GM12875 (cell line): Measurements from ENCODE around the gene DAB1.

Experiments
- H3K4me3 ChIP-seq: one replicate; pipeline ENCODE4 v1.5.1; 2011; ENCODE audit warnings: low read depth, low read length, control low read depth
- CTCF ChIP-seq: IDR thresholded peaks from 2 replicates; pipeline ENCODE4 v1.5.1; 2011; ENCODE audit warnings: low read depth, mild to moderate bottlenecking, control low read depth, inconsistent platforms, low read length, moderate library complexity, borderline replicate concordance; ENCODE audit not compliant: insufficient read depth

The DAB1 gene

GRCh38 chr1:57363643-57364042 is 60.2 kb downstream of the DAB1 start:
- no peak for TF ChIP-seq CTCF

GRCh38 chr1:57363165-57363564 is 60.7 kb downstream of the DAB1 start:
- TF ChIP-seq CTCF = no peak
- no peak overlapping the region for H3K4me3 ChIP-seq

More at GRCh38 chr1:57363643-57364042, 60.2 kb downstream of the DAB1 start:
- H3K4me3 ChIP-seq = no peak overlapping the region

- H3K4me3 ChIP-seq = no peak overlapping the region
- TF ChIP-seq CTCF = no peak
Observed at GRCh38 chr1:57362480-57362879, 61.4 kb downstream of the DAB1 start.

GRCh38 chr1:57361516-57361915 is 62.3 kb downstream of the DAB1 start:
- TF ChIP-seq CTCF = no peak
- H3K4me3 ChIP-seq = no peak overlapping the region

GRCh38 chr1:57360846-57361407 is 62.9 kb downstream of the DAB1 start:
- H3K4me3 ChIP-seq = no peak overlapping the region
- TF ChIP-seq CTCF = no peak

- H3K4me3 ChIP-seq = no peak overlapping the region
- no peak for TF ChIP-seq CTCF
Observed at GRCh38 chr1:57357462-57357861, 66.4 kb downstream of the DAB1 start.

- no peak overlapping the region for H3K4me3 ChIP-seq
- no peak for TF ChIP-seq CTCF
Observed at GRCh38 chr1:57353654-57354053, 70.2 kb downstream of the DAB1 start.
